PC-9 (cell line): ENCODE measurements around the gene MBNL1. TPM values are rescaled to one million over a fixed set of nuclear protein-coding genes. Genes with fewer than 3 reads are reported as not detected.

Experiments used
- BruUV-seq: library from RNA; stranded (reverse); fragments of 400-500 nt; replicated peaks from 2 replicates; lab custom pipeline; 2021; lab: Mats Ljungman, UMichigan
- CTCF ChIA-PET: fragments of 300-600 bp; sonication (Branson Sonifier 250); formaldehyde crosslinking; loops from one replicate; lab custom pipeline; 2022; ENCODE audit warnings: antibody characterized with exemption; lab: Charles Lee
- POLR2A ChIA-PET: fragments of 300-600 bp; sonication (Branson Sonifier 250); formaldehyde crosslinking; loops from one replicate; lab custom pipeline; 2022; ENCODE audit warnings: antibody characterized with exemption; ENCODE audit not compliant: unreplicated experiment; lab: Charles Lee
- DNase-seq, 2 experiments: peaks; one replicate each; pipeline versions ENCODE4 v3.0.0 to v3.0.0-alpha.2; 2015 to 2022; ENCODE audit warnings: mixed read lengths in 1 of 2
- H2AFZ ChIP-seq: fragments of 200-600 bp; sonication (generic); 2 replicates; pipeline ENCODE4 v1.8.1; 2017; ENCODE audit warnings: antibody characterized with exemption
- H3F3A ChIP-seq: fragments of 200-600 bp; sonication (generic); 2 replicates; pipeline ENCODE4 v1.8.1; 2017; ENCODE audit warnings: antibody characterized with exemption, mild to moderate bottlenecking, low read depth; ENCODE audit not compliant: insufficient read depth
- H3K27ac ChIP-seq: fragments of 200-600 bp; sonication (generic); 2 replicates; pipeline ENCODE4 v1.6.1; 2016; ENCODE audit warnings: mixed run types
- H3K27me3 ChIP-seq: fragments of 200-600 bp; sonication (generic); 2 replicates; pipeline ENCODE4 v1.6.1; 2016; ENCODE audit warnings: low read depth, mixed run types; ENCODE audit not compliant: insufficient read depth
- H3K36me3 ChIP-seq: fragments of 200-600 bp; sonication (generic); 2 replicates; pipeline ENCODE4 v1.6.1; 2016; ENCODE audit warnings: low read depth, mixed run types
- H3K4me1 ChIP-seq: fragments of 200-600 bp; sonication (generic); replicated peaks from 2 replicates; pipeline ENCODE4 v1.6.1; 2016; ENCODE audit warnings: mixed run types; ENCODE audit not compliant: insufficient read depth
- H3K4me2 ChIP-seq: fragments of 200-600 bp; sonication (generic); 2 replicates; pipeline ENCODE4 v1.6.1; 2017; ENCODE audit warnings: mixed run types
- H3K4me3 ChIP-seq: fragments of 200-600 bp; sonication (generic); 2 replicates; pipeline ENCODE4 v1.6.1; 2016; ENCODE audit warnings: mixed run types
- H3K79me2 ChIP-seq: fragments of 200-600 bp; sonication (generic); 2 replicates; pipeline ENCODE4 v1.6.1; 2017; ENCODE audit warnings: low read depth, mixed run types
- H3K9me2 ChIP-seq: fragments of 200-600 bp; sonication (generic); 2 replicates; pipeline ENCODE4 v1.8.1; 2017; ENCODE audit warnings: mild to moderate bottlenecking; ENCODE audit not compliant: insufficient read depth
- H3K9me3 ChIP-seq: fragments of 200-600 bp; sonication (generic); 2 replicates; pipeline ENCODE4 v1.8.1; 2016; ENCODE audit warnings: low read depth; ENCODE audit not compliant: insufficient read depth
- H4K20me1 ChIP-seq: fragments of 200-600 bp; sonication (generic); 2 replicates; pipeline ENCODE4 v1.8.1; 2017; ENCODE audit not compliant: insufficient read depth
- CTCF ChIP-seq: fragments of 200-600 bp; sonication (generic); conservative IDR thresholded peaks from 2 replicates; pipeline ENCODE4 v1.6.1; 2017; ENCODE audit warnings: mixed run types, antibody characterized with exemption, mild to moderate bottlenecking, moderate library complexity
- EZH2 ChIP-seq: fragments of 200-600 bp; sonication (generic); IDR thresholded peaks from 2 replicates; pipeline ENCODE4 v1.8.0; 2017; ENCODE audit warnings: antibody characterized with exemption, low read depth
- intact Hi-C: fragments of 100-400 bp; cut with micrococcal nuclease; formaldehyde crosslinking; loops from one replicate; pipeline ENCODE4 v1.10.0; 2022; ENCODE audit not compliant: unreplicated experiment
- total RNA-seq: library from RNA; stranded (reverse); gene quantifications from 2 replicates; pipeline ENCODE4 v1.2.3, GENCODE V29; 2021

MBNL1 gene
- total RNA-seq, 1 experiment from 2014 or later = 176 TPM

GRCh38 chr3:152383136-152383606, 114.4 kb downstream of the MBNL1 start:
- DNase-seq = no peak
- no peak overlapping the region for H3K4me2 ChIP-seq
- H3K27me3 ChIP-seq = no peaks in the 10 kb centered on the region
- CTCF ChIA-PET = interaction anchor here (0.6 kb wide), 1 partner anchor 75 kb away, joined by 3 read pairs; no protein-coding TSS in a partner anchor
- H3K4me1 ChIP-seq = peaks cover 4% of the 10 kb centered on the region
- intact Hi-C loops = no loop called here
- no peak overlapping the region for H3K27ac ChIP-seq
- H2AFZ ChIP-seq = no peak overlapping the region
- BruUV-seq = no TSS peak
- peaks cover 4% of the 10 kb centered on the region; the same call in 1 of the 2 replicates for H3F3A ChIP-seq
- H3K9me2 ChIP-seq = no peaks in the 10 kb centered on the region
- H3K36me3 ChIP-seq = no peaks in the 10 kb centered on the region
- H3K79me2 ChIP-seq = peaks cover 86% of the 10 kb centered on the region
- TF ChIP-seq CTCF = no peak
- no peak for TF ChIP-seq EZH2
- no peak overlapping the region for H3K4me3 ChIP-seq
- POLR2A ChIA-PET = interaction anchor here (0.6 to 1.0 kb wide), 3 partner anchors 36 to 81 kb away, joined by 5 to 8 read pairs (median 7); no protein-coding TSS in a partner anchor
- no peaks in the 10 kb centered on the region for H3K9me3 ChIP-seq
- H4K20me1 ChIP-seq = 0 out of 2 replicates have a peak, but pooled peaks cover 4% of the 10 kb centered on the region

- CTCF ChIA-PET = no interaction called here
- H3K4me2 ChIP-seq = no peak overlapping the region
- no peak for DNase-seq
- TF ChIP-seq CTCF = no peak
- TF ChIP-seq EZH2 = no peak
- POLR2A ChIA-PET = no interaction called here
- peaks cover 14% of the 10 kb centered on the region for H3K4me1 ChIP-seq
- peaks cover 7% of the 10 kb centered on the region; the same call in 1 of the 2 replicates for H3F3A ChIP-seq
- no peaks in the 10 kb centered on the region for H3K36me3 ChIP-seq
- H3K79me2 ChIP-seq = peaks cover 87% of the 10 kb centered on the region
- H3K27ac ChIP-seq = peak overlapping the region; percentile 11; the same call in 1 of the 2 replicates
- no peaks in the 10 kb centered on the region for H3K9me3 ChIP-seq
- no peak overlapping the region for H3K4me3 ChIP-seq
- H3K27me3 ChIP-seq = no peaks in the 10 kb centered on the region
- no peaks in the 10 kb centered on the region for H3K9me2 ChIP-seq
- intact Hi-C loops = no loop called here
- no TSS peak for BruUV-seq
- 0 out of 2 replicates have a peak, but pooled peaks cover 4% of the 10 kb centered on the region for H4K20me1 ChIP-seq
- H2AFZ ChIP-seq = no peak overlapping the region
Measured at GRCh38 chr3:152384412-152384811, 115.7 kb downstream of the MBNL1 start.

GRCh38 chr3:152385761-152386160, 117.0 kb downstream of the MBNL1 start:
- Histone ChIP-seq H3K9me3 (no peaks in the 10 kb centered on the region), H3K4me3 (no peak overlapping the region), H2AFZ (no peak overlapping the region), H3K27ac (no peak overlapping the region), H4K20me1 (0 out of 2 replicates have a peak, but pooled peaks cover 4% of the 10 kb centered on the region), H3K4me1 (peaks cover 14% of the 10 kb centered on the region), H3F3A (peaks cover 7% of the 10 kb centered on the region; the same call in 1 of the 2 replicates), H3K27me3 (no peaks in the 10 kb centered on the region), H3K36me3 (no peaks in the 10 kb centered on the region), H3K9me2 (no peaks in the 10 kb centered on the region), H3K79me2 (peaks cover 77% of the 10 kb centered on the region), H3K4me2 (no peak overlapping the region)
- no TSS peak for BruUV-seq
- CTCF ChIA-PET = no interaction called here
- DNase-seq = no peak
- intact Hi-C loops = no loop called here
- POLR2A ChIA-PET = no interaction called here
- TF ChIP-seq CTCF (no peak), EZH2 (no peak)
